GM12872 (cell line): ENCODE measurements around the gene CXCR3.

Source experiments
- CTCF ChIP-seq: IDR thresholded peaks from 3 replicates; pipeline ENCODE4 v1.5.1; 2011; ENCODE audit warnings: low read depth, mild to moderate bottlenecking, low read length, moderate library complexity; ENCODE audit not compliant: insufficient read depth

The CXCR3 gene

GRCh38 chrX:71615954-71616353 lies 2.4 kb downstream of the CXCR3 start:
- TF ChIP-seq CTCF = no peak

DNA sequence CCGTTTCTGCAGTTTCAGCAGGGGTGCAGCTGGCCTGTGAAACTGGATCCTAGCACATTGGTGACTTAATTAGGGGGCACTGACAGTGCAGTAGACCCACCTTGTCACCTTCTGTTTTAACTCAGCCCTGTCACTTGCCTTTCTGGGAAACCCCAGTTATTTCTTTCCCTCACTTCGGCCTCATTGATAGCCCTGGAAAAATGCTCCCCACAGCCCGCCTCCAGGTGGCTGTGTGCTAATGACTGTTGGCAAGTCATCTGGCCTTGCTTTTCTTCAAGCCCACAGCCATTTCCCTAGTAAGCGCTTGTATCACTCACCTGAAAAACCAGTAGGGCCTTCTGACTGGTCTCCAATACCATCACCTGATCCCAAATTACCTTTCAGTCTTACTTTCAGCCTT lies 3.3 kb downstream of the CXCR3 start:
- TF ChIP-seq CTCF = no peak

- TF ChIP-seq CTCF = no peak
These were observed 6.1 kb downstream of the CXCR3 start for GRCh38 chrX:71612256-71612655.

- no peak for TF ChIP-seq CTCF
These were observed 9.1 kb downstream of the CXCR3 start for GRCh38 chrX:71609095-71609750.

GRCh38 chrX:71607488-71607887 lies 10.8 kb downstream of the CXCR3 start:
- no peak for TF ChIP-seq CTCF

DNA sequence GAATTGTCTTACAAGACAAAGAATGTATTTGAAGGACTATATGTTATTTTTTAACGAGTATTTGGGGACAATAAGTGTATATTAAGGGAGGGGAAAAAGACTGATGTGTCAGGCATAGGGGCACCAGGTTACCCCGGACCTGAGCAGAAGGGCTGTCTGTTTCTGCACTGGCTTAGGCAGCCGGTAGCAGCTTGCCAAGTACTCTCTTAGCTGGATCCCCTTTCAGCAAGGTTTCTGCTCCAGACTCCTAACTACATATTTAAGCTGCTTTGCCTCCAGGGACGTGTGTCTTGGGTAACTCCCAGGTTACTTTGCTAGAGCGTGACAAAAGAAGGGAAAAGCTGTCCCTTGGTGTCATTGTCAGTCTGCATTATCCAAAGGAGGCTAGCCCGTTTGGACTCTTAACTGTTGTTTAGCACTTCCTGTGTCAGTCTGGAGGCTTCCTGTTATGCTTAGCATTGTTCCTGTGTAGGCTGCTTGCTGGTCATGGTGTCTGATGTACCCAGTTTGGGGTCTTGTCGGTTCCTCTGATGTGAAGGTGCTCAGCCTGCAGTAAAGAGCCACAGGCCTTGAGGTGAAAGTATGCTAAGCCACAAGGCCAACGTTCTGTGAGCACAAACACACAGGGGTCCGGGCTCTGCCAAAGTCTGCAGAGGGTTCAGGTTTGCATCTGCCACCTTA lies 11.6 kb downstream of the CXCR3 start:
- no peak for TF ChIP-seq CTCF

GRCh38 chrX:71604796-71605568 lies 13.3 kb downstream of the CXCR3 start:
- no peak for TF ChIP-seq CTCF
